ENCODE results near the gene ZNF528. TPM values are rescaled to one million over a fixed set of nuclear protein-coding genes. Genes with fewer than 3 reads are reported as not detected.

Gene ZNF528
- total RNA-seq, result 10 to 100 TPM in 1 of 2 donors, 1 to 10 TPM in 1; 9.4 to 16.7 TPM

GRCh38 chr19:52397310-52398080 lies at the start of gene ZNF528:
Gene ZNF528 (plus strand): TSS chr19:52397849. CDS start chr19:52402014, 4,165 bp downstream.
- peak within 1 kb of the TSS; percentile 67 to 77 for H3K27ac ChIP-seq
- TF ChIP-seq CTCF (IDR thresholded peaks at IDR 0.05), result peak in 1 of 2 donors; percentile 11
- peak within 1 kb of the TSS; percentile 69 to 85 for H3K4me3 ChIP-seq
- DNase-seq (ENCODE audit: low spot score), result peak; percentile 94
- peaks cover 0 to 17% of the 10 kb centered on the region in 2 donors for H3K4me1 ChIP-seq
- no peaks in the 10 kb centered on the region for H3K27me3 ChIP-seq
- no peaks in the 10 kb centered on the region for H3K9me3 ChIP-seq
- H3K36me3 ChIP-seq, result peaks cover 18% of the 10 kb centered on the region

GRCh38 chr19:52351512-52351911 lies 46.1 kb upstream of the ZNF528 start:
- Histone ChIP-seq H3K36me3 (peaks cover 61% of the 10 kb centered on the region), H3K9me3 (no peaks in the 10 kb centered on the region), H3K4me3 (no peak overlapping the region), H3K4me1 (no peaks in the 10 kb centered on the region), H3K27me3 (no peaks in the 10 kb centered on the region), H3K27ac (no peak overlapping the region)
- no peak for DNase-seq (ENCODE audit: low spot score)
- TF ChIP-seq CTCF (IDR thresholded peaks at IDR 0.05), result no peak

- TF ChIP-seq CTCF (IDR thresholded peaks at IDR 0.05), result no peak
- H3K9me3 ChIP-seq, result peaks cover 10 to 64% of the 10 kb centered on the region in 2 donors
- no peak overlapping the region for H3K27ac ChIP-seq
- peaks cover 0 to 8% of the 10 kb centered on the region in 2 donors for H3K4me1 ChIP-seq
- DNase-seq (ENCODE audit: low spot score), result no peak
- no peaks in the 10 kb centered on the region for H3K27me3 ChIP-seq
- no peak overlapping the region for H3K4me3 ChIP-seq
- H3K36me3 ChIP-seq, result peaks cover 18% of the 10 kb centered on the region
Measured at GRCh38 chr19:52366414-52366824, 31.2 kb upstream of the ZNF528 start.

- peak within 1 kb of the TSS; percentile 72 to 87 for H3K4me3 ChIP-seq
- DNase-seq (ENCODE audit: low spot score), result peak; percentile 93
- H3K4me1 ChIP-seq, result peaks cover 0 to 8% of the 10 kb centered on the region in 2 donors
- peaks cover 33% of the 10 kb centered on the region for H3K36me3 ChIP-seq
- H3K27ac ChIP-seq, result peak within 1 kb of the TSS; percentile 92 to 95
- TF ChIP-seq CTCF (IDR thresholded peaks at IDR 0.05), result peak in 1 of 2 donors; percentile 22
- no peaks in the 10 kb centered on the region for H3K27me3 ChIP-seq
- peaks cover 10 to 33% of the 10 kb centered on the region in 2 donors for H3K9me3 ChIP-seq
Measured at GRCh38 chr19:52369559-52370340, 27.9 kb upstream of the ZNF528 start, which contains the start of gene ZNF880. Gene ZNF880 (plus strand): TSS chr19:52369923. CDS start chr19:52369966, 43 bp downstream.

GRCh38 chr19:52370341-52370710 lies 27.3 kb upstream of the ZNF528 start:
- no peak for TF ChIP-seq CTCF (IDR thresholded peaks at IDR 0.05)
- no peak for DNase-seq (ENCODE audit: low spot score)
- Histone ChIP-seq H3K9me3 (peaks cover 7 to 27% of the 10 kb centered on the region in 2 donors), H3K36me3 (peaks cover 38% of the 10 kb centered on the region), H3K27me3 (no peaks in the 10 kb centered on the region), H3K4me1 (peaks cover 0 to 8% of the 10 kb centered on the region in 2 donors), H3K27ac (peak overlapping the region; percentile 92 to 95), H3K4me3 (peak overlapping the region; percentile 72 to 87)

All from right atrium auricular region (tissue), 2 donors.